Smooth muscle cell (in vitro differentiated cells): Measurements from ENCODE around the gene CTXND1. TPM values are rescaled to one million over a fixed set of nuclear protein-coding genes. Genes with fewer than 3 reads are reported as not detected.

Experiments used
- DNase-seq: peaks from one replicate; lab custom pipeline; 2025; ENCODE audit not compliant: unreplicated experiment; lab: John Stamatoyannopoulos, UW
- H2AFZ ChIP-seq: fragments of 200-600 bp; sonication (generic); 2 replicates; pipeline ENCODE4 v1.6.0; 2016; ENCODE audit warnings: antibody characterized with exemption, low read depth, mild to moderate bottlenecking
- H3F3A ChIP-seq: fragments of 200-600 bp; sonication (generic); 2 replicates; pipeline ENCODE4 v1.6.0; 2017; ENCODE audit warnings: antibody characterized with exemption, low read depth
- H3K27ac ChIP-seq: fragments of 200-600 bp; sonication (generic); 2 replicates; pipeline ENCODE4 v1.5.1; 2016; ENCODE audit warnings: low read depth, mild to moderate bottlenecking
- H3K27me3 ChIP-seq: fragments of 200-600 bp; sonication (generic); 2 replicates; pipeline ENCODE4 v1.6.1; 2016; ENCODE audit warnings: low read depth, mild to moderate bottlenecking
- H3K36me3 ChIP-seq: fragments of 200-600 bp; sonication (generic); 2 replicates; pipeline ENCODE4 v1.5.1; 2016; ENCODE audit warnings: low read depth
- H3K4me1 ChIP-seq: fragments of 200-600 bp; sonication (generic); 2 replicates; pipeline ENCODE4 v1.5.1; 2016; ENCODE audit warnings: low read depth
- H3K4me2 ChIP-seq: fragments of 200-600 bp; sonication (generic); 2 replicates; pipeline ENCODE4 v1.6.0; 2016; ENCODE audit warnings: mild to moderate bottlenecking
- H3K4me3 ChIP-seq: fragments of 200-600 bp; sonication (generic); 2 replicates; pipeline ENCODE4 v1.5.1; 2016; ENCODE audit warnings: mild to moderate bottlenecking
- H3K79me2 ChIP-seq: fragments of 200-600 bp; sonication (generic); 2 replicates; pipeline ENCODE4 v1.6.0; 2016; ENCODE audit warnings: low read depth, mild to moderate bottlenecking
- H3K9ac ChIP-seq: fragments of 200-600 bp; sonication (generic); 2 replicates; pipeline ENCODE4 v1.6.0; 2016; ENCODE audit warnings: low read depth
- H3K9me3 ChIP-seq: fragments of 200-600 bp; sonication (generic); replicated peaks from 2 replicates; pipeline ENCODE4 v1.5.1; 2016; ENCODE audit warnings: low read depth
- H4K20me1 ChIP-seq: fragments of 200-600 bp; sonication (generic); 2 replicates; pipeline ENCODE4 v1.6.0; 2016; ENCODE audit warnings: low read depth
- WGBS: methylation state at CpG from one replicate; pipeline ENCODE4 v1.1.7; 2016; ENCODE audit warnings: low lambda C conversion rate; 5-methylcytosine and 5-hydroxymethylcytosine counted together
- polyA plus RNA-seq: library from polyadenylated mRNA; unstranded; fragments of >200 nt; fragmentation: Nextera tagmentation; extraction: Ambion mirVana; gene quantifications from 2 replicates; pipeline ENCODE4 v1.2.1, GENCODE V29; 2016
- total RNA-seq: library from RNA; depleted of rRNA; stranded (reverse); fragments of >200 nt; gene quantifications from 2 replicates; pipeline ENCODE4 v1.2.3, GENCODE V29; 2014
- TF ChIP-seq, protein P1 (sequence below): fragments of 200-600 bp; sonication (generic); IDR thresholded peaks from 2 replicates; pipeline ENCODE4 v1.5.1; 2017; ENCODE audit warnings: borderline replicate concordance, mild to moderate bottlenecking, antibody characterized with exemption; ENCODE audit not compliant: insufficient read depth, poor library complexity, severe bottlenecking

The CTXND1 gene
- total and polyA plus RNA-seq, 2 experiments from 2014 or later = 0.06 TPM; not detected in 1

DNA sequence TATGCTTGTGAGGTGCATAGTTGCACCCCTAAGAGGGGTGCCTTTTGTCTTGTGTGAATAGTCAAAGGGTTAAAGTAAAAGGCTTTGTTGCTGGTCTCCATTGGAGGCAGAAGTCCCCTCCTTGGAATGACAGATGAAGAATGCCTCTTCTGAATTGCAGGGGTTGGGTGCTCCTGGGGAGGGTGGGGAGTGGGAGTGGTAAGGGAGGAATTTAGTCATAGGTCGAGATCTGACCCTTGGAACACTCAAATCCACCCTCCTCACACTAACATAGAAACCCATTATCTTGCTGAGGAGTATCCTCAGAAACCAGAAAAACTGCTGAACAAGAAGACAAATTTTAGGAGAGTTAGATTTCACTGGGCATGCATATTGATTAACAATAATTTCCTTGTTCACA, 4.7 kb downstream of the CTXND1 start:
- Histone ChIP-seq H3K9ac (no peak overlapping the region), H3K9me3 (no peaks in the 10 kb centered on the region), H3K4me3 (no peak overlapping the region), H4K20me1 (no peaks in the 10 kb centered on the region), H3K4me2 (no peak overlapping the region), H3K27me3 (peaks cover 68% of the 10 kb centered on the region), H3K4me1 (peaks cover 2% of the 10 kb centered on the region), H3F3A (no peaks in the 10 kb centered on the region), H3K27ac (no peak overlapping the region), H2AFZ (no peak overlapping the region), H3K79me2 (no peaks in the 10 kb centered on the region), H3K36me3 (no peaks in the 10 kb centered on the region)
- WGBS = 63% methylated on average over 1 of the region's 1 CpG
- no peak for DNase-seq
- TF ChIP-seq, protein P1, sequence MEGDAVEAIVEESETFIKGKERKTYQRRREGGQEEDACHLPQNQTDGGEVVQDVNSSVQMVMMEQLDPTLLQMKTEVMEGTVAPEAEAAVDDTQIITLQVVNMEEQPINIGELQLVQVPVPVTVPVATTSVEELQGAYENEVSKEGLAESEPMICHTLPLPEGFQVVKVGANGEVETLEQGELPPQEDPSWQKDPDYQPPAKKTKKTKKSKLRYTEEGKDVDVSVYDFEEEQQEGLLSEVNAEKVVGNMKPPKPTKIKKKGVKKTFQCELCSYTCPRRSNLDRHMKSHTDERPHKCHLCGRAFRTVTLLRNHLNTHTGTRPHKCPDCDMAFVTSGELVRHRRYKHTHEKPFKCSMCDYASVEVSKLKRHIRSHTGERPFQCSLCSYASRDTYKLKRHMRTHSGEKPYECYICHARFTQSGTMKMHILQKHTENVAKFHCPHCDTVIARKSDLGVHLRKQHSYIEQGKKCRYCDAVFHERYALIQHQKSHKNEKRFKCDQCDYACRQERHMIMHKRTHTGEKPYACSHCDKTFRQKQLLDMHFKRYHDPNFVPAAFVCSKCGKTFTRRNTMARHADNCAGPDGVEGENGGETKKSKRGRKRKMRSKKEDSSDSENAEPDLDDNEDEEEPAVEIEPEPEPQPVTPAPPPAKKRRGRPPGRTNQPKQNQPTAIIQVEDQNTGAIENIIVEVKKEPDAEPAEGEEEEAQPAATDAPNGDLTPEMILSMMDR = no peak

DNA sequence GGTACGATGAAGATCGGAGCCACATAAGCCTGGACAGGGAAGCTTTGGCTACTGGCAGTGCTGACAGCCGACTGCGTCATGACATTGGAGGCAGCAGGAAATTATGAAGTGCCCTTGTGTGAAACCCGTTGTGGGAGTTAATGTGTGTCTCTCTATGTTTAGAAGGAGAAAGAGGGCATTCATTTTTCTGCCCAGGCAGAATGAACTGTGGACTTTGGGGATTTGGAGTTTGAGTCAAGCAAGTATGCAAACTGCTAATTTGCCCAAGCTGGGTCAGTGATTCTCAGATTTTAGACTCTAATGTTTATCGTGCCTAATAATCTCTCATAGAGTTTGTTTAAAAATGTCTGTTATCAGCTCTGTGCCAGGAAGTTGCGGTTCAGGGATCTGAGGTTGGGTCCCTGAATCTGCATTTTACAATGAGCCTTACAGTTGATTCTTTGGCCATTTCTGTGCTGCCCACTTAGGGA, 5.6 kb downstream of the CTXND1 start:
- H3K27me3 ChIP-seq = peaks cover 59% of the 10 kb centered on the region
- TF ChIP-seq, protein P1 = no peak
- no peaks in the 10 kb centered on the region for H3K4me1 ChIP-seq
- no peak overlapping the region for H3K4me2 ChIP-seq
- H4K20me1 ChIP-seq = no peaks in the 10 kb centered on the region
- H3K79me2 ChIP-seq = no peaks in the 10 kb centered on the region
- H3K4me3 ChIP-seq = no peak overlapping the region
- no peak overlapping the region for H3K9ac ChIP-seq
- no peaks in the 10 kb centered on the region for H3F3A ChIP-seq
- H3K36me3 ChIP-seq = no peaks in the 10 kb centered on the region
- H3K27ac ChIP-seq = no peak overlapping the region
- H2AFZ ChIP-seq = no peak overlapping the region
- no peak for DNase-seq
- H3K9me3 ChIP-seq = no peaks in the 10 kb centered on the region
- WGBS = 85% methylated on average over 7 of the region's 7 CpGs

DNA sequence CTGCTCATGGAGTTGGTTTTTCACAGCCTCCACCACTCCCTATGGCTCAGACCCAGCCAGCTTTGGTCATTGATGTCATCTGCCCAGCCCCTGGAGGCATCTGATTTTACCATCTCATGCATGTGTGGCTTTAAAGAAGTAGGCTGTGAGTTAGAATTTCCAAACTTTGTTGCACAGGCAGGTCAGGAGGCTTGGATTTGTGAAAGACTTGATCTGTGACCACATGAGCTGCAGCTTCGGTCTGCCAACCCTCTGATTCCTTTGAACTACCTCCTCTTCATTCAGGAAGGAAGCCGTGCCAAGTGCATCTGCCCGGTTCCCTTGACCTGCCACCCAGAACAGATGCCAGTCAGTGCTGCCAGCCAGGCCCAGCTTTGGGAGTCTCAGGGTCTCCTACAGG, 9.2 kb downstream of the CTXND1 start:
- WGBS = 95% methylated on average over 3 of the region's 3 CpGs
- no peaks in the 10 kb centered on the region for H3F3A ChIP-seq
- no peak overlapping the region for H3K4me3 ChIP-seq
- H3K36me3 ChIP-seq = no peaks in the 10 kb centered on the region
- no peak for DNase-seq
- no peak overlapping the region for H3K27ac ChIP-seq
- H3K9me3 ChIP-seq = no peaks in the 10 kb centered on the region
- no peak overlapping the region for H3K9ac ChIP-seq
- peaks cover 23% of the 10 kb centered on the region for H3K27me3 ChIP-seq
- no peaks in the 10 kb centered on the region for H3K79me2 ChIP-seq
- no peak overlapping the region for H3K4me2 ChIP-seq
- no peaks in the 10 kb centered on the region for H3K4me1 ChIP-seq
- no peak overlapping the region for H2AFZ ChIP-seq
- H4K20me1 ChIP-seq = no peaks in the 10 kb centered on the region
- TF ChIP-seq, protein P1 = no peak

DNA sequence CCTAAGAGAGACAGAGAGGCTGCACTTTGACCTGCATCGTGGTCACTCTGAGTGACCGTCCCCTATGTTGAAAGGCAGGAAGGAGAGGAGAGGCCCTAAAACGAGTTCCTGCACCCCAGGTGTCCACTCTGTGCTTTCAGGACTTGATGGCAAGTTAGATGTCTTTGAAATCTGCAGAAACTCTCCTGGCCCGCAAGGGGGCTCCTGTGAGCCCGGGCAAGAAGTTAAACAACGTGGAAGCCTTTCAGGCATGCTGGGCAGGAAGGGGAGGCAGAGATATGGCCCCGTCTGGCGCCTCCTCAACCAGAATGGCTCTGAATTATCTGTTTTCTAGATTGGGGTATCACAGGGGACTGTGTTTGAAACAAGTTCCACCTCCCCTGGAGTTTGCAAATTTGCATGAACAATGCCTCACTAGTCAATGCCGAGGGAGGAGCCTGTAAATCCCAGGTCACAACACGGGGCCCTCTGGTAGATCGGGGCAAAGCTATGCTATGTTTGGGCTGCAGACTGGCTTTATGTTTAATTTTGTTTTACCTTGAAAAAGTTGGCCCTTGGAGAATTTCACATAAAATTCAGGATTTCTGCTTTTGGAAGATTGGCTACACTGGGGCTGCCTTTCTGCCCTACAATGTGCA, 9.8 kb downstream of the CTXND1 start:
- TF ChIP-seq, protein P1 = peak; percentile 52
- Histone ChIP-seq H3K4me2 (no peak overlapping the region), H3K4me1 (no peaks in the 10 kb centered on the region), H3K79me2 (no peaks in the 10 kb centered on the region), H3K9ac (no peak overlapping the region), H4K20me1 (no peaks in the 10 kb centered on the region), H3K36me3 (no peaks in the 10 kb centered on the region), H3K9me3 (no peaks in the 10 kb centered on the region), H2AFZ (no peak overlapping the region), H3K27ac (no peak overlapping the region), H3K27me3 (peaks cover 17% of the 10 kb centered on the region), H3K4me3 (no peak overlapping the region), H3F3A (no peaks in the 10 kb centered on the region)
- DNase-seq = no peak
- 40% methylated on average over 11 of the region's 11 CpGs for whole genome bisulfite sequencing
